HL-60 (cell line): ENCODE measurements around the gene NCKAP5L.

Source experiments
- DNase-seq, 2 experiments: peaks; one replicate each; pipeline ENCODE4 v3.0.0-alpha.2; 2010 to 2020; ENCODE audit warnings: low read depth in 1 of 2, low spot score in 1 of 2
- H3K27ac ChIP-seq: fragments of 250-450 bp; sonication (Bioruptor Pico); replicated peaks from 2 replicates; pipeline ENCODE4 v1.5.1; 2020; ENCODE audit warnings: mild to moderate bottlenecking, moderate library complexity
- H3K27me3 ChIP-seq: fragments of 250-450 bp; sonication (Bioruptor Pico); 2 replicates; pipeline ENCODE4 v1.5.1; 2021; ENCODE audit warnings: mild to moderate bottlenecking, moderate library complexity; ENCODE audit not compliant: insufficient read depth, poor library complexity, severe bottlenecking
- H3K4me3 ChIP-seq: replicated peaks from 2 replicates; pipeline ENCODE4 v1.5.1; 2011; ENCODE audit warnings: mild to moderate bottlenecking, control low read depth, low read length; ENCODE audit not compliant: insufficient read depth
- GABPA ChIP-seq: IDR thresholded peaks from 2 replicates; pipeline ENCODE4 v1.6.1; 2012; ENCODE audit warnings: low read depth
- POLR2AphosphoS5 ChIP-seq: IDR thresholded peaks from 2 replicates; pipeline ENCODE4 v1.6.1; 2012; ENCODE audit warnings: low read depth
- SPI1 ChIP-seq: IDR thresholded peaks from 2 replicates; pipeline ENCODE4 v1.6.1; 2012; ENCODE audit warnings: low read depth, mild to moderate bottlenecking, borderline replicate concordance
- TF ChIP-seq, protein P1 (sequence below): IDR thresholded peaks from one replicate; pipeline ENCODE4 v1.5.1; 2011; ENCODE audit warnings: low read length, control low read depth, inconsistent platforms; ENCODE audit not compliant: insufficient read depth
- TF ChIP-seq, protein P2 (sequence below): IDR thresholded peaks from 2 replicates; pipeline ENCODE4 v1.6.1; 2012; ENCODE audit warnings: low read depth; ENCODE audit not compliant: insufficient replicate concordance

Gene NCKAP5L

DNA sequence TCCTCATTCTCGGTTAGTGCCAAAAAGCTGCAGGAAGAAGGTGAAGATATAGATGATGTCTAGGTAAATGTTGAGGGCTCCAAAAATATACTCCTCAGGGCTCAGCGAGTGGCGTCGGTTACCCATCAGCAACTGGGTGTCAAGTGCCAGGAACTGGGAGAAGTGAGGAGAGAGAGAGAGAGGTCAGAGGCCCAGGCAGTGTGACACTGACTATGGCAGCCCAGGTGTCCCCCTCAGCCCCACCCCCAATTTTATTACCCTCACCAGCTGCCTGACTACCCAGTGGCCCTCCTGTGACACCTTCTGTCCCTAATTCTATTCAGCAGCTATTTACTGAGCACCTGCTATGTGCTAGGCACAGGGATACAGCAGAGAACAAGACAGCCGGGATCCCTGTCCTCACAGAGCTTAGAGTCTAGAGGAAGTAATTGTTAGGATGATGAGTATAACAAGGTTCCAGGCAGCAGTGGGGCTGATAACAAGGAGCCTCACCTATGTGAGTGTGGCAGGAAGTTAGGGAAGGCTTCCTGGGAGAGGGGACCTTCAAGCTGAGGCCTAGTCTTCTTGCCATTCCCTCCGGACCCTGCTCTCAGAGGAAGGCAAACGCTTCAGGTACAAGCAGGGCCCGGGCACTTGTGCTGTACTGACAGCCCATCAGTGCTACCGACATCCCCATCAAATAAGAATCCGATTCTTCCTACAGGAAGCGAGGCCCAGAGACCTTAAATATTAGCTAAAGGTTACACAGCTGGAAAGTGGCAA lies 42.5 kb upstream of the NCKAP5L start:
- H3K4me3 ChIP-seq, result no peak overlapping the region
- no peaks in the 10 kb centered on the region for H3K27me3 ChIP-seq
- TF ChIP-seq, protein P1, sequence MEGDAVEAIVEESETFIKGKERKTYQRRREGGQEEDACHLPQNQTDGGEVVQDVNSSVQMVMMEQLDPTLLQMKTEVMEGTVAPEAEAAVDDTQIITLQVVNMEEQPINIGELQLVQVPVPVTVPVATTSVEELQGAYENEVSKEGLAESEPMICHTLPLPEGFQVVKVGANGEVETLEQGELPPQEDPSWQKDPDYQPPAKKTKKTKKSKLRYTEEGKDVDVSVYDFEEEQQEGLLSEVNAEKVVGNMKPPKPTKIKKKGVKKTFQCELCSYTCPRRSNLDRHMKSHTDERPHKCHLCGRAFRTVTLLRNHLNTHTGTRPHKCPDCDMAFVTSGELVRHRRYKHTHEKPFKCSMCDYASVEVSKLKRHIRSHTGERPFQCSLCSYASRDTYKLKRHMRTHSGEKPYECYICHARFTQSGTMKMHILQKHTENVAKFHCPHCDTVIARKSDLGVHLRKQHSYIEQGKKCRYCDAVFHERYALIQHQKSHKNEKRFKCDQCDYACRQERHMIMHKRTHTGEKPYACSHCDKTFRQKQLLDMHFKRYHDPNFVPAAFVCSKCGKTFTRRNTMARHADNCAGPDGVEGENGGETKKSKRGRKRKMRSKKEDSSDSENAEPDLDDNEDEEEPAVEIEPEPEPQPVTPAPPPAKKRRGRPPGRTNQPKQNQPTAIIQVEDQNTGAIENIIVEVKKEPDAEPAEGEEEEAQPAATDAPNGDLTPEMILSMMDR, result no peak
- TF ChIP-seq POLR2AphosphoS5 (no peak), GABPA (no peak), SPI1 (no peak)
- TF ChIP-seq, protein P2, sequence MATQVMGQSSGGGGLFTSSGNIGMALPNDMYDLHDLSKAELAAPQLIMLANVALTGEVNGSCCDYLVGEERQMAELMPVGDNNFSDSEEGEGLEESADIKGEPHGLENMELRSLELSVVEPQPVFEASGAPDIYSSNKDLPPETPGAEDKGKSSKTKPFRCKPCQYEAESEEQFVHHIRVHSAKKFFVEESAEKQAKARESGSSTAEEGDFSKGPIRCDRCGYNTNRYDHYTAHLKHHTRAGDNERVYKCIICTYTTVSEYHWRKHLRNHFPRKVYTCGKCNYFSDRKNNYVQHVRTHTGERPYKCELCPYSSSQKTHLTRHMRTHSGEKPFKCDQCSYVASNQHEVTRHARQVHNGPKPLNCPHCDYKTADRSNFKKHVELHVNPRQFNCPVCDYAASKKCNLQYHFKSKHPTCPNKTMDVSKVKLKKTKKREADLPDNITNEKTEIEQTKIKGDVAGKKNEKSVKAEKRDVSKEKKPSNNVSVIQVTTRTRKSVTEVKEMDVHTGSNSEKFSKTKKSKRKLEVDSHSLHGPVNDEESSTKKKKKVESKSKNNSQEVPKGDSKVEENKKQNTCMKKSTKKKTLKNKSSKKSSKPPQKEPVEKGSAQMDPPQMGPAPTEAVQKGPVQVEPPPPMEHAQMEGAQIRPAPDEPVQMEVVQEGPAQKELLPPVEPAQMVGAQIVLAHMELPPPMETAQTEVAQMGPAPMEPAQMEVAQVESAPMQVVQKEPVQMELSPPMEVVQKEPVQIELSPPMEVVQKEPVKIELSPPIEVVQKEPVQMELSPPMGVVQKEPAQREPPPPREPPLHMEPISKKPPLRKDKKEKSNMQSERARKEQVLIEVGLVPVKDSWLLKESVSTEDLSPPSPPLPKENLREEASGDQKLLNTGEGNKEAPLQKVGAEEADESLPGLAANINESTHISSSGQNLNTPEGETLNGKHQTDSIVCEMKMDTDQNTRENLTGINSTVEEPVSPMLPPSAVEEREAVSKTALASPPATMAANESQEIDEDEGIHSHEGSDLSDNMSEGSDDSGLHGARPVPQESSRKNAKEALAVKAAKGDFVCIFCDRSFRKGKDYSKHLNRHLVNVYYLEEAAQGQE, result no peak
- DNase-seq, result no peak
- H3K27ac ChIP-seq, result no peak overlapping the region

DNA sequence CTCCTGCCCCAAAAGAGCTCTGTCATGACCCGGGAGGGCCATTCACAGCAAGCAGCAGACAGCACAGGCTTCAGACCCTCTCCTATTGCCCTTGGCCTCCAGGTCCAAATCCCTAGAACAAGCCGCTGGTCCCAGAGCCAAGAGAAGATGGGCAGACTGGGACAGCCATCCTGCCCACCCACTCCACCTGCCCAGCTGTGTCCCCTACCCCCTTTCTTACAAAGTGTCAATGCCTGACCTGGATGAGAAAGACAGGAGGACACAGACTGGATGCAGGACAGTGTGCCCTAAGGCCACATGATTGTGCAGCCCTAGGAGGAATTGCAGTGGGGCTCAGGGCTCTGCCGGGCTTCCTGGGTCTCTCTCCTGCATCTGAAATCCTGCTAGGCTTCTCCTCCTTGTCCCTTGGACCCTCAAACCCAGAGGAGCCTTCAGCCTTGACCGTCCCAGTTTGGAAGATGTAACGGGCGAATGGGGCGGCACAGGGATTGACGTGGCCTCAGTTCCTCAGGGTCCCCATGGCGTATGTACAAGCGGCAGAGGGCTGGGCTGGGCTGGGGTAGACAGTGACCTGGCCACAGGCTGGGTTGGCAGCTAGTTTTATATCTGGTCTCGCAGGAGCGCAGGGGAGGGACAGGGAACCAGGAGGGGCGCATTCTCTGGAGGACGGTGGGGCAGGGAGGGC lies 41.7 kb upstream of the NCKAP5L start:
- Histone ChIP-seq H3K27me3 (no peaks in the 10 kb centered on the region), H3K4me3 (no peak overlapping the region), H3K27ac (no peak overlapping the region)
- no peak for TF ChIP-seq GABPA
- TF ChIP-seq POLR2AphosphoS5, result no peak
- no peak for TF ChIP-seq SPI1
- TF ChIP-seq, protein P1, result no peak
- TF ChIP-seq, protein P2, result no peak
- no peak for DNase-seq

DNA sequence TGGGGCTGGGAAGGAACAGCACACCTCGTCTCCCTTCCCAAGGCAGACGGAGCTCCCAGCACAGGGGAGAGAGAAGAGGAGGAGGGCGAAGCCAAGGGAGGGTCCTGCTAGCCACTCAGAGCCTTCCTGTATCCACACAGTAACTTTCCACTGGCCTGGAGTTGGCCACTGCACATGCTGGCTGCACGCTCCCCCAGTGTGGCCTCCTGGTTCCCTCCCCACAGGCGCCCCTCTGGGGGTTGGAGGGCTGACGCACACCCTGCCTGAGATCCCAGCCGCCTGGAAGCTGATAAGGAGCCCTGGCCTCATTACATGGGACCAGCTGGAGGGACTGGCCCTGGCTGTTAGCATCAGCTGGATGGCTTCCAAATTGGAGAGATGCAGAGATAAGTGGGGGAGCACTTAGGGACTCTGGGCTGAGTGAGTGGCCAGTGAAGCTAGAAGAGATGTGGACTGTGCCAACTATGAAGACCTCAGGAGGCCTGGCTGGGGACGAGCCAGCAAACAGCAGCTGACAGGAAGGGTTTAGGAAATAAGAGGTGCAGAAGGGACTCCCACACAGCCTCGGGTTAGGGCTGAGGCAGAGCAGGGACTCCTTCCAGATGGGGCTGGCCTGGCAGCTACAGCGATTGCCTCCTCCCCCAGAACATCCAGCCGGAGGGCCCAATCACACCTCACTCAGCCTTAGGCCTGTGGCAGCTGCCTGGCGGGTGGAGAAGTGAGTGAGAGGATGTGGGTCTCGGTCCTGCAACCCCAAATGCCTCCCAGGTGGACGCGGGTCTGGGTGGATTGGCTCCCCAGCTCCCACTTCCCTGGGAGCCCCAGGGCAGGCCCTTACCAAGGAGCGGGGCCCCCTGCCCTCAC lies 41.0 kb upstream of the NCKAP5L start:
- peak in 1 of 2 experiments; percentile 58 for DNase-seq
- H3K4me3 ChIP-seq, result no peak overlapping the region
- H3K27ac ChIP-seq, result no peak overlapping the region
- no peak for TF ChIP-seq SPI1
- peak; percentile 91 for TF ChIP-seq POLR2AphosphoS5
- no peaks in the 10 kb centered on the region for H3K27me3 ChIP-seq

DNA sequence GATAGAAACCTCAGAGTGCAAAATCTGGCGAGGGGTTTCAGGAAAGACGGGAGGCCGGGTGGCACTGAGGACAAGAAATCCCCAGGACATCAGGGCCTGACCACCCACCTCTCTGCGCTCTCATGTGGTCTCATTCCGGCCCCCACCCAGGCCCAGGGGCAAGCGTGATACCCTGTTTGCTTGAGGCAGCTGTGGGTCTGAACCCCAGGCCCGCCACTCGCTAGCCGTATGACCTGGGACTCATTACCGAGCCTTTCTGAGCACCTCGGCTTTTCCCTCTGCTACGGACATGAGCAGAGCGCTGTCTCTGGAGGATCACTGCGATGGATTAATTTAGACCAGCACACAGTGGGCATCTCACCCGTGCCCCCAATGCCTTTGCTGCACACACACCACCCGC lies 40.2 kb upstream of the NCKAP5L start:
- TF ChIP-seq GABPA (no peak), SPI1 (no peak), POLR2AphosphoS5 (no peak)
- TF ChIP-seq, protein P2, result no peak
- TF ChIP-seq, protein P1, result no peak
- H3K27me3 ChIP-seq, result peaks cover 3% of the 10 kb centered on the region
- DNase-seq, result no peak
- no peak overlapping the region for H3K4me3 ChIP-seq
- H3K27ac ChIP-seq, result no peak overlapping the region
